PC-9 (cell line): ENCODE data around the gene ING4. TPM values are rescaled to one million over a fixed set of nuclear protein-coding genes. Genes with fewer than 3 reads are reported as not detected.
A peak's percentile ranks its signal among the peaks of the same experiment; 100 is the strongest.

ENCODE experiments used
- BruUV-seq: library from RNA; stranded (reverse); fragments of 400-500 nt; replicated peaks from 2 replicates; lab custom pipeline; 2021; lab: Mats Ljungman, UMichigan
- CTCF ChIA-PET: fragments of 300-600 bp; sonication (Branson Sonifier 250); formaldehyde crosslinking; loops from one replicate; lab custom pipeline; 2022; ENCODE audit warnings: antibody characterized with exemption; lab: Charles Lee
- POLR2A ChIA-PET: fragments of 300-600 bp; sonication (Branson Sonifier 250); formaldehyde crosslinking; loops from one replicate; lab custom pipeline; 2022; ENCODE audit warnings: antibody characterized with exemption; ENCODE audit not compliant: unreplicated experiment; lab: Charles Lee
- DNase-seq, 2 experiments: peaks; one replicate each; pipeline versions ENCODE4 v3.0.0 to v3.0.0-alpha.2; 2015 to 2022; ENCODE audit warnings: mixed read lengths in 1 of 2
- H2AFZ ChIP-seq: fragments of 200-600 bp; sonication (generic); 2 replicates; pipeline ENCODE4 v1.8.1; 2017; ENCODE audit warnings: antibody characterized with exemption
- H3F3A ChIP-seq: fragments of 200-600 bp; sonication (generic); 2 replicates; pipeline ENCODE4 v1.8.1; 2017; ENCODE audit warnings: antibody characterized with exemption, mild to moderate bottlenecking, low read depth; ENCODE audit not compliant: insufficient read depth
- H3K27ac ChIP-seq: fragments of 200-600 bp; sonication (generic); 2 replicates; pipeline ENCODE4 v1.6.1; 2016; ENCODE audit warnings: mixed run types
- H3K27me3 ChIP-seq: fragments of 200-600 bp; sonication (generic); 2 replicates; pipeline ENCODE4 v1.6.1; 2016; ENCODE audit warnings: low read depth, mixed run types; ENCODE audit not compliant: insufficient read depth
- H3K36me3 ChIP-seq: fragments of 200-600 bp; sonication (generic); 2 replicates; pipeline ENCODE4 v1.6.1; 2016; ENCODE audit warnings: low read depth, mixed run types
- H3K4me1 ChIP-seq: fragments of 200-600 bp; sonication (generic); replicated peaks from 2 replicates; pipeline ENCODE4 v1.6.1; 2016; ENCODE audit warnings: mixed run types; ENCODE audit not compliant: insufficient read depth
- H3K4me2 ChIP-seq: fragments of 200-600 bp; sonication (generic); 2 replicates; pipeline ENCODE4 v1.6.1; 2017; ENCODE audit warnings: mixed run types
- H3K4me3 ChIP-seq: fragments of 200-600 bp; sonication (generic); 2 replicates; pipeline ENCODE4 v1.6.1; 2016; ENCODE audit warnings: mixed run types
- H3K79me2 ChIP-seq: fragments of 200-600 bp; sonication (generic); 2 replicates; pipeline ENCODE4 v1.6.1; 2017; ENCODE audit warnings: low read depth, mixed run types
- H3K9me2 ChIP-seq: fragments of 200-600 bp; sonication (generic); 2 replicates; pipeline ENCODE4 v1.8.1; 2017; ENCODE audit warnings: mild to moderate bottlenecking; ENCODE audit not compliant: insufficient read depth
- H3K9me3 ChIP-seq: fragments of 200-600 bp; sonication (generic); 2 replicates; pipeline ENCODE4 v1.8.1; 2016; ENCODE audit warnings: low read depth; ENCODE audit not compliant: insufficient read depth
- H4K20me1 ChIP-seq: fragments of 200-600 bp; sonication (generic); 2 replicates; pipeline ENCODE4 v1.8.1; 2017; ENCODE audit not compliant: insufficient read depth
- EZH2 ChIP-seq: fragments of 200-600 bp; sonication (generic); IDR thresholded peaks from 2 replicates; pipeline ENCODE4 v1.8.0; 2017; ENCODE audit warnings: antibody characterized with exemption, low read depth
- intact Hi-C: fragments of 100-400 bp; cut with micrococcal nuclease; formaldehyde crosslinking; loops from one replicate; pipeline ENCODE4 v1.10.0; 2022; ENCODE audit not compliant: unreplicated experiment
- total RNA-seq: library from RNA; stranded (reverse); gene quantifications from 2 replicates; pipeline ENCODE4 v1.2.3, GENCODE V29; 2021
- TF ChIP-seq, protein P1 (sequence below): fragments of 200-600 bp; sonication (generic); conservative IDR thresholded peaks from 2 replicates; pipeline ENCODE4 v1.6.1; 2017; ENCODE audit warnings: mixed run types, antibody characterized with exemption, mild to moderate bottlenecking, moderate library complexity

Gene ING4
- total RNA-seq, 1 experiment from 2014 or later = 88.7 TPM

DNA sequence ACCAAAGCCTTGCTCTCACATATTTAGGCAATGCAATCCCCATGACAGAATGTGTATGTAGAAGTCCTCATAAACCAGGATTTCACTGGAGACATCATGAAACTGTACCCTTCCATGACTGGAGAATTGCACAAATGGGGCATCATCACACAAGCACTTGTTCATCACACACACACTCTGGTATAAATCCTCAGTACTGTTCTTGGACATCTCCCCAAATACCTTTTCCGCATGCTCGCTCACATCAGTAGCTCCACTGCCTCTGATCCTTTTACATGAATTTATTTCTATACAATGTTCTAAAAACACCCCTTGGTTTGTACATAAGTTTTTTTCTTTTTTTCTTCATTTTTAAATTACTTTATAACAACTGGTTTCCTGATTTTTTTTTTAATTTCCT lies 3.3 kb upstream of the ING4 start:
- CTCF ChIA-PET = interaction anchor here (0.6 kb wide), 1 partner anchor 23 kb away, joined by 3 read pairs; no protein-coding TSS in a partner anchor
- Histone ChIP-seq H3K27me3 (no peaks in the 10 kb centered on the region), H3K4me2 (no peak overlapping the region), H3K79me2 (peaks cover 16% of the 10 kb centered on the region), H3K4me3 (no peak overlapping the region), H4K20me1 (0 out of 2 replicates have a peak, but pooled peaks cover 4% of the 10 kb centered on the region), H3F3A (peaks cover 56% of the 10 kb centered on the region), H3K9me2 (no peaks in the 10 kb centered on the region), H3K27ac (no peak overlapping the region), H3K36me3 (peaks cover 31% of the 10 kb centered on the region), H3K9me3 (no peaks in the 10 kb centered on the region), H2AFZ (no peak overlapping the region), H3K4me1 (peaks cover 8% of the 10 kb centered on the region)
- intact Hi-C loops = no loop called here
- DNase-seq = no peak
- TF ChIP-seq, protein P1, sequence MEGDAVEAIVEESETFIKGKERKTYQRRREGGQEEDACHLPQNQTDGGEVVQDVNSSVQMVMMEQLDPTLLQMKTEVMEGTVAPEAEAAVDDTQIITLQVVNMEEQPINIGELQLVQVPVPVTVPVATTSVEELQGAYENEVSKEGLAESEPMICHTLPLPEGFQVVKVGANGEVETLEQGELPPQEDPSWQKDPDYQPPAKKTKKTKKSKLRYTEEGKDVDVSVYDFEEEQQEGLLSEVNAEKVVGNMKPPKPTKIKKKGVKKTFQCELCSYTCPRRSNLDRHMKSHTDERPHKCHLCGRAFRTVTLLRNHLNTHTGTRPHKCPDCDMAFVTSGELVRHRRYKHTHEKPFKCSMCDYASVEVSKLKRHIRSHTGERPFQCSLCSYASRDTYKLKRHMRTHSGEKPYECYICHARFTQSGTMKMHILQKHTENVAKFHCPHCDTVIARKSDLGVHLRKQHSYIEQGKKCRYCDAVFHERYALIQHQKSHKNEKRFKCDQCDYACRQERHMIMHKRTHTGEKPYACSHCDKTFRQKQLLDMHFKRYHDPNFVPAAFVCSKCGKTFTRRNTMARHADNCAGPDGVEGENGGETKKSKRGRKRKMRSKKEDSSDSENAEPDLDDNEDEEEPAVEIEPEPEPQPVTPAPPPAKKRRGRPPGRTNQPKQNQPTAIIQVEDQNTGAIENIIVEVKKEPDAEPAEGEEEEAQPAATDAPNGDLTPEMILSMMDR = no peak
- TF ChIP-seq EZH2 = no peak
- POLR2A ChIA-PET = interaction anchor here (0.6 to 0.7 kb wide), 2 partner anchors 75 to 259 kb away, joined by 4 read pairs; no protein-coding TSS in a partner anchor
- no TSS peak for BruUV-seq

DNA sequence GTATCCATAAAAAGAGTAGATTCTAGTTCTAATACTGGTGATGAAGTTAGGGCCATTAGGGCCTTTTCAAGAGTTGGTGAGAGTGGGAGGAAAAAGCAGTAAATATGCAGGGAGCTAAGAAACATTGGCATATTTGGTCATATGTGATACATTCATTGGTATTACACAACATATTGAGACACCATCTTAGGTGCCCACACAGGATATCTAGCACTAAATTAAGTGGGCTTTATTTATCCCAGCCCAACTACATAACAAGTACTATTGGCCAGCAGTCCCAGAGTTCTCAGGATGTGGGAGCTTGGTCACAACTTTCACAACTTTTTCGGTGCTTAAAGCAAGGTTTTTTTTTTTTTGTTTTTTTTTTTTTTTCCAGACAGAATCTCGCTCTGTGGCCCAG lies 2.0 kb upstream of the ING4 start:
- Histone ChIP-seq H3K4me3 (no peak overlapping the region), H3F3A (peaks cover 52% of the 10 kb centered on the region), H3K27ac (no peak overlapping the region), H3K9me2 (no peaks in the 10 kb centered on the region), H4K20me1 (no peaks in the 10 kb centered on the region), H3K9me3 (no peaks in the 10 kb centered on the region), H3K4me2 (no peak overlapping the region), H2AFZ (no peak overlapping the region), H3K4me1 (peaks cover 8% of the 10 kb centered on the region), H3K27me3 (no peaks in the 10 kb centered on the region), H3K79me2 (peaks cover 20% of the 10 kb centered on the region), H3K36me3 (peaks cover 18% of the 10 kb centered on the region)
- DNase-seq = no peak
- no peak for TF ChIP-seq EZH2
- TF ChIP-seq, protein P1 = no peak
- CTCF ChIA-PET = no interaction called here
- BruUV-seq = no TSS peak
- POLR2A ChIA-PET = interaction anchor here (0.7 kb wide), 1 partner anchor 51 kb away, joined by 3 read pairs; no protein-coding TSS in a partner anchor
- intact Hi-C loops = no loop called here

DNA sequence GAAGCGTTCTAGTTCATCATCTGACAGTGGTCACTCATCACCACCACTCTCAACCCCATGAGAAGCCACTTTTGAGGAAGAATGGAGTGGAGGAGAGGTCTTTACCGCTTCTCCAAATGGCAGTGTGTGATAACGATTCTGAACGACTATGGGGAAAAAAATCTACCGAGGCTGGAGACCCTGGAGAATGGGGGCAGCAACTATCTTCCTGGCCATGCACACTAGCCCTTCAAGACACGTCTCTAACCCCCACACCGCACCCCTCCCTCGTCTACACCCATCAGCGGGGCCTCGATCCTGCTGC lies 365 bp downstream of the ING4 start:
- Histone ChIP-seq H3K36me3 (no peaks in the 10 kb centered on the region), H3K4me3 (peak overlapping the region; percentile 63), H3K27ac (no peak overlapping the region), H3K27me3 (no peaks in the 10 kb centered on the region), H3K4me2 (peak overlapping the region; percentile 92), H3K9me2 (no peaks in the 10 kb centered on the region), H2AFZ (peak overlapping the region; percentile 87), H3K4me1 (peaks cover 8% of the 10 kb centered on the region), H3F3A (peaks cover 34% of the 10 kb centered on the region), H3K9me3 (no peaks in the 10 kb centered on the region), H3K79me2 (peaks cover 20% of the 10 kb centered on the region), H4K20me1 (no peaks in the 10 kb centered on the region)
- POLR2A ChIA-PET = no interaction called here
- CTCF ChIA-PET = no interaction called here
- BruUV-seq = no TSS peak
- TF ChIP-seq, protein P1 = no peak
- no peak for TF ChIP-seq EZH2
- intact Hi-C loops = no loop called here
- no peak for DNase-seq
